ENCODE measurements around the gene EFNA5.

EFNA5 gene

GRCh38 chr5:107607196-107607595 is 63.5 kb downstream of the EFNA5 start:
- no peak for DNase-seq (ENCODE audit: insufficient read length, low spot score)
- no peak for FAIRE-seq

DNA sequence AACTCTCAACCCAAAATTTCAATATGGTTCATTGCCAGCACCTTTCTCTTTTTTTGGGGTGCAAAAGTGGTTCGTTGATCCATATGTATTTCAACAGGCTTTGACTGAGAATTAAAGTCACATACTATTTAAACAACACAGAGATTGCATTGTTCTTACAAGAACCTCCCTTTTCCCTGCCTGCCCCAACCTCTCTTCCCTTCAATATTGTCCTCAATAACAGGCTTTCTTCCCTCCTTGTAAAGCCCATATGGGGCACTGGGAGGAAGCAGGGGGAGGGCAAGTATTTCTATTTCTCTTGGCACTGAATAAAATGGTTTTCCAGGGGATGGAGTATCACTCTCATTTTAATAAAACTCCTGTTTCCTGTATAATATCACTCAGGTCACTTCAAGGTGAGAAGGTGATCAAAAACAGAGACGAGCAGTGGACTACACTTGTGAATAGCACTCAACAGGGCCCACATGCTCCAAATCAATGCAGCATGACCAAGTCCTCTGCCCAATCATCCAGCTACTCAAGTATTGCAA is 65.1 kb downstream of the EFNA5 start:
- DNase-seq (ENCODE audit: insufficient read length, low spot score): no peak
- no peak for FAIRE-seq

DNA sequence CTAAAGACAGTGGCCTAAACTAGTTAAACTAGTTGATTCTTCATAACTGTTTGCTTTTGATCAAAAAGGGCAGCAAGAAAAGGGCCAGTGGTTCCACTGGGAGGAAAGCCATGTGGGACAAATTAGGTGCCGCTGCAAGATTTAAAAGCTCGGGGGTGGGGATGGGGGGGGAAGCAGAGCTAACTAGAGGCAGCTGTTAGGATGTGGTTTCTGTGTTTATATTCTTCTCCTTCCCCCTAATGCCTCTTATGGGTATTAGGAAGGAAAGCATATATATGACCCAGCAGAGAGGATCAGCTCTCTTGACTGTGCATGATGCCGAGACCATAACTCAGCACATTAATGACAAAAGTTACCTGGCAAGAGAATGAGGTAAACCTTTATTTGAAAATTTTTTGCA is 65.7 kb downstream of the EFNA5 start:
- no peak for FAIRE-seq
- no peak for DNase-seq (ENCODE audit: insufficient read length, low spot score)

- no peak for DNase-seq (ENCODE audit: insufficient read length, low spot score)
- FAIRE-seq: peak; percentile 52
Measured at GRCh38 chr5:107604146-107604910, 66.4 kb downstream of the EFNA5 start.

GRCh38 chr5:107603349-107603748 is 67.4 kb downstream of the EFNA5 start:
- DNase-seq (ENCODE audit: insufficient read length, low spot score) (no peak), FAIRE-seq (no peak)

DNA sequence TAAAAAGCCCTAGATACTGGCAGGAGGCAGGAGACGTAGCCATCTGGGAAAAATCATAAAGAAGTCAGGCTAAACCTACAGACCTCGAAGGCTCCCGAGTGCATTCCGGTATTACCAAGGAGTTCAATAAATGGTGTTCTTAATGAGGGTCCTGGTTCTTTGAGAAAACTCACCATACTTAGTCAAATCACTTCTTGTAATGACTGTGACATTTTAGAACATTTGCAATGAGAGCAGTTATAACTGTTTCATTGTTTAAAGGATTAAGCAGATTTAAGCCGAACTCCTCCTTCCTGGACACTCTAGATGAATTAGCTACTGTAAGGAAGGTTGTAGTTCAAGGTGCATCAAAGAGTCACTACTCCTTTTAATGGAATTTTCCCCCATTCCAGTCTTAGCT is 67.8 kb downstream of the EFNA5 start:
- no peak for DNase-seq (ENCODE audit: insufficient read length, low spot score)

GRCh38 chr5:107601076-107601475 is 69.7 kb downstream of the EFNA5 start:
- FAIRE-seq (no peak), DNase-seq (ENCODE audit: insufficient read length, low spot score) (no peak)

More for the DNA sequence above, 67.8 kb downstream of the EFNA5 start:
- FAIRE-seq: no peak

DNA sequence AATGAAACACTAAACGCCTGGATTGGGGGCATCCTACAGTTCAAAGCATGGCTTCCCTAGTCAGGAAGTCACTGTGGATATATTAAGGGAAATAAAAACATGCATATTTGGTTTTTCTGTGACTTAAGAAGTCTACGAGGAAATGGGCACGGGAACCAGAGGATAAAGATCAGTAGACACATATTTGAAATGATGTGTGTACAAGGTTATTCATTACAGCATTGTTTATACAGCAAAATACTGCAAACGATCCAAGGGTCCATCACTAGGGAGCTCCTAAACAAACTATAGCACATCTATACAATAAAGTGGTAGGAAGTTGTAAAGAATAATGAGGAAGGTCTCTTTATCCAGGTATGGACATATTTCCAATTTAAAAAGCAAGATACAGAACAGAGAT is 71.8 kb downstream of the EFNA5 start:
- FAIRE-seq (no peak), DNase-seq (ENCODE audit: insufficient read length, low spot score) (no peak)

GRCh38 chr5:107597803-107598202 is 72.9 kb downstream of the EFNA5 start:
- no peak for FAIRE-seq
- DNase-seq (ENCODE audit: insufficient read length, low spot score): no peak

- DNase-seq (ENCODE audit: insufficient read length, low spot score) (no peak), FAIRE-seq (no peak)
Measured at GRCh38 chr5:107597247-107597646, 73.5 kb downstream of the EFNA5 start.

- no peak for DNase-seq (ENCODE audit: insufficient read length, low spot score)
- FAIRE-seq: no peak
Measured at GRCh38 chr5:107594253-107595045, 76.3 kb downstream of the EFNA5 start.

- no peak for DNase-seq (ENCODE audit: insufficient read length, low spot score)
- FAIRE-seq: no peak
Measured at GRCh38 chr5:107593009-107593408, 77.7 kb downstream of the EFNA5 start.

- no peak for DNase-seq (ENCODE audit: insufficient read length, low spot score)
- FAIRE-seq: no peak
Measured at GRCh38 chr5:107592515-107592914, 78.2 kb downstream of the EFNA5 start.

GRCh38 chr5:107590686-107591085 is 80.1 kb downstream of the EFNA5 start:
- FAIRE-seq (no peak), DNase-seq (ENCODE audit: insufficient read length, low spot score) (no peak)

GRCh38 chr5:107589520-107590193 is 81.1 kb downstream of the EFNA5 start:
- FAIRE-seq (no peak), DNase-seq (ENCODE audit: insufficient read length, low spot score) (no peak)

DNA sequence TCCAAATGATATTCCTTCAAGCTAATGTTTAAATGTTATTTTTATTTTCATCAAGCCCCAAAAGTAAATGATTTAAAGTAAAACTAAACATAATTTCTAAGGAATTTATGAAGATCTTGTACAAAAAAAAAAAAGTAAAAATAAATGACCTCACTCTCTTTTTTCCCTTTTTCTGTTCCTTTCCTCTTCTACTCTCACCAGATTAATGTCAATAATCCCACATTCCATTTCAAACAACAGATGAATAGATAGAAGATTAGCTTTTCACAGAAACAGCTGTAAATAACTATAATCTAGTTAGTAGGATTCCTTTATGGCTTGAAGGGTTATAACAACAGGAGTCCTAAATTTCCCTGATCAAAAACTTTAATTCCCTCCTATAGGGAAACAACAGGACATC is 88.1 kb downstream of the EFNA5 start:
- FAIRE-seq (no peak), DNase-seq (ENCODE audit: insufficient read length, low spot score) (no peak)

DNA sequence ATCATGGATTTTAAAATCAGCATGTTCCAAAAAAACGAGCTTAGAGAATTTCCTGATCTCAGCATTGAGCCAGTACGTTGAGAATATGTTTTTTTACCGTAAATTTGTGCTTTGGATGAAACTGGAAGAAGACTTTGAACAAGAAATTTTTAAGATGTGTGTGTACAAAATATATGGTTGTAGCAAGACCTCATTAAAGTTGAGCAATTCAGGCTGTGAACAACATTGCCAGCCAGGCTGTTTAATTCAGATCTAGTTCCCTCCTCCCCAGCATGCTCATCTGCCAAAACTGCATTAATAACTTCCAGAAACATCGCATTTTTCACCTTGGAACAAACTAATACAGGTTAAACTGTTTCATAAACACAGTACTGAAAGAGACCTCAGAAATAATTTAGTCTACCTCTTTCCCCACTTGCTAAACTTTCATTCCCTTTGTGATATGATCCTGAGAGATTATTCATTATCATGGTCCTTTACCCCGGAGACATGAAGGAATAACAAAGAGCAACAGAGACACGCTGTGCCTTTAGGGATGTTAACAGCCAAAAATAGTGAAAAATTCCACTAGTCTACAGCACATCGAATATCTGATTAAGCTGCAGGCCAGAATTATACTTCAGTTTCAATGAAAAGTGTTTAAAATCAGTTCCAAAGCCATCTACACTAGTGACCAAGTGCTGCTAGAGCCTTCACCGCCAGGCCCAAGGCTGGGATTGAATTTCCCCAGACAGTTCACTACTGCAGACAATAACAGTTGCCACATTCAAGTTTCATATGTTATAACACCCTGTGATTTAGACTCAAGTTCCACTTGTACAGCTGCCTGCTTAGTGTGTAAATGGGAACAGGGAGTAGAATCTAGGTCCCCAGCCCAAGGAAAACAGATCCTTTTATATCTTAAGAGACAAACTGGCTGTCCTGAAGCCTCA is 89.6 kb downstream of the EFNA5 start:
- no peak for DNase-seq (ENCODE audit: insufficient read length, low spot score)
- FAIRE-seq: no peak

GRCh38 chr5:107578051-107578635 is 92.6 kb downstream of the EFNA5 start:
- FAIRE-seq (no peak), DNase-seq (ENCODE audit: insufficient read length, low spot score) (no peak)

DNA sequence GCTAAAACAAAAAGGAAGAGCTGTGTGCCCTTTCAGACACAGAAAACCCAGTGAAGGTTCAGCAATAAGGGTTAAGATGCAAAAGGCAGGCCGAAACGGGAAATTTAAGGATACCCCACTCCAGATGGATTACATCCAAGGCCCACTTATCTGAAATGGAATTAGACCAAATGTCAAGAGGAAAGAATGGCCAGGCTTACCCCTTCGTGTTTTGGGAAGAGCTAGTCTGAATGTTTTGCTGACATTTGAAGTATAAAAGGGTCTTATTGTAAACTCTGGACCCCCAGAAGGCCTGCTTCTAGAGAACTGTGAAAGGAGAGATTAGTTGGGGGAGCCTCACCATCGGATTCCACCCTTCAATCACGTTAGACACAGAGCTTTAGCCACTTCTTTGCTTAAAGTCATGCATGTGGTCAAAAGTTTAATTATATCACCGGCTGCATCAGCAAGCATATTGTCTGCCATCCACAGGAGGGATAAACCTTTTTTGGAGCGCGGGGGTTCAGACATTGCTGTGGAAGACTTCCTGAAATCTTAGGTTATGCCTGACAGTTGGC is 93.3 kb downstream of the EFNA5 start:
- no peak for DNase-seq (ENCODE audit: insufficient read length, low spot score)
- no peak for FAIRE-seq

Data from GM19239 (cell line).